HG03039 (cell line): ENCODE data around the gene NSF.
"Not testable (repeated sequence)": the region's sequence is repeated elsewhere in the genome, so short reads cannot be mapped to it uniquely, and the experiment has no call there.

Experiments
- ATAC-seq: cut with Tn5 transposase; IDR thresholded peaks from one replicate; pipeline ENCODE4 v1.9.1; 2021; ENCODE audit warnings: mild to moderate bottlenecking, moderate library complexity; ENCODE audit not compliant: unreplicated experiment

NSF gene

GRCh38 chr17:46745376-46745775 is 154.9 kb downstream of the NSF start:
- no peak for ATAC-seq

GRCh38 chr17:46751425-46751824 is 161.0 kb downstream of the NSF start:
- no peak for ATAC-seq

- no peak for ATAC-seq
Measured at GRCh38 chr17:46753776-46754175, 163.3 kb downstream of the NSF start.

- ATAC-seq = no peak
Measured at GRCh38 chr17:46756081-46756735, 165.7 kb downstream of the NSF start.

- no peak for ATAC-seq
Measured at GRCh38 chr17:46756861-46757260, 166.4 kb downstream of the NSF start.

- not testable (repeated sequence) for ATAC-seq
Measured at GRCh38 chr17:46757588-46757987, 167.1 kb downstream of the NSF start.

- no peak for ATAC-seq
Measured at GRCh38 chr17:46758614-46759013, 168.1 kb downstream of the NSF start.

GRCh38 chr17:46759141-46759540 is 168.7 kb downstream of the NSF start:
- no peak for ATAC-seq

GRCh38 chr17:46763416-46763815 is 172.9 kb downstream of the NSF start:
- ATAC-seq = no peak

- no peak for ATAC-seq
Measured at GRCh38 chr17:46764000-46764708, 173.7 kb downstream of the NSF start.

GRCh38 chr17:46764709-46765401 is 174.4 kb downstream of the NSF start:
- ATAC-seq = no peak

- ATAC-seq = no peak
Measured at GRCh38 chr17:46765453-46765852, 175.0 kb downstream of the NSF start.

GRCh38 chr17:46766493-46767491 is 176.3 kb downstream of the NSF start:
- ATAC-seq = no peak

GRCh38 chr17:46768540-46768870 is 178.0 kb downstream of the NSF start:
- no peak for ATAC-seq

- ATAC-seq = not testable (repeated sequence)
Measured at GRCh38 chr17:46768896-46769295, 178.4 kb downstream of the NSF start.

GRCh38 chr17:46769531-46770438 is 179.3 kb downstream of the NSF start:
- ATAC-seq = no peak

GRCh38 chr17:46770439-46770817 is 180.0 kb downstream of the NSF start:
- no peak for ATAC-seq

GRCh38 chr17:46770818-46771560 is 180.5 kb downstream of the NSF start:
- no peak for ATAC-seq
